ENCODE measurements around the gene RASGRF1.

RASGRF1 gene

DNA sequence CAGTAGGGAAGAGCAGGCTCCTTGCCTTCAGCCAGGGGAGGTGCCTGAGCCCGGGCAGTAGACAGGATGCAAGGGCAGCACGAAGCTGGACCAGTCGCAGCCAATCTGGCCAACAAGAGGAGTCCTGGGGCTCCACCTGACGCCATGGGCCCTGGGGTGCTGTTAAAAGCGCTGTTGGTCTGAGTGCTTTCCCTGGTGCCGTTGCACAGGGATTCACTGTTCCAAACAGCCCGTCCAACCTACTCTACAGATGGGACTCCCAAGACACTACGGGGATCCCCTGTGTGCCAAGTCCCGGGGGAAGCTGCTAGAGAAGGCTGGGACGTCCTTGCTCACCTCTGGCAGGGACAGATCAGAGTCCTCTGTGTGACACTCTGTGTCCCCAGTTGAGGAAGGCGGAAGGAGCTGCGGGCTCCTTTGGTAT is 146.4 kb downstream of the RASGRF1 start:
- TF ChIP-seq, protein P1, sequence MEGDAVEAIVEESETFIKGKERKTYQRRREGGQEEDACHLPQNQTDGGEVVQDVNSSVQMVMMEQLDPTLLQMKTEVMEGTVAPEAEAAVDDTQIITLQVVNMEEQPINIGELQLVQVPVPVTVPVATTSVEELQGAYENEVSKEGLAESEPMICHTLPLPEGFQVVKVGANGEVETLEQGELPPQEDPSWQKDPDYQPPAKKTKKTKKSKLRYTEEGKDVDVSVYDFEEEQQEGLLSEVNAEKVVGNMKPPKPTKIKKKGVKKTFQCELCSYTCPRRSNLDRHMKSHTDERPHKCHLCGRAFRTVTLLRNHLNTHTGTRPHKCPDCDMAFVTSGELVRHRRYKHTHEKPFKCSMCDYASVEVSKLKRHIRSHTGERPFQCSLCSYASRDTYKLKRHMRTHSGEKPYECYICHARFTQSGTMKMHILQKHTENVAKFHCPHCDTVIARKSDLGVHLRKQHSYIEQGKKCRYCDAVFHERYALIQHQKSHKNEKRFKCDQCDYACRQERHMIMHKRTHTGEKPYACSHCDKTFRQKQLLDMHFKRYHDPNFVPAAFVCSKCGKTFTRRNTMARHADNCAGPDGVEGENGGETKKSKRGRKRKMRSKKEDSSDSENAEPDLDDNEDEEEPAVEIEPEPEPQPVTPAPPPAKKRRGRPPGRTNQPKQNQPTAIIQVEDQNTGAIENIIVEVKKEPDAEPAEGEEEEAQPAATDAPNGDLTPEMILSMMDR (IDR thresholded peaks at IDR 0.05; ENCODE audit: unreplicated experiment in 3 of 3): no peak
- Mint-ChIP-seq H3K9me3 (no peaks in the 10 kb centered on the region), H3K36me3 (ENCODE audit: low read depth) (no peaks in the 10 kb centered on the region), H3K4me1 (peaks cover 7% of the 10 kb centered on the region), H3K4me3 (peak overlapping the region; percentile 79 to 82 (median 82)), H3K27ac (peak overlapping the region in 1 of 3 experiments; percentile 45), H3K27me3 (ENCODE audit: low read depth) (peaks cover 41% of the 10 kb centered on the region)

GRCh38 chr15:78943692-78944091 is 146.9 kb downstream of the RASGRF1 start:
- H3K9me3 Mint-ChIP-seq: no peaks in the 10 kb centered on the region
- TF ChIP-seq, protein P1 (IDR thresholded peaks at IDR 0.05; ENCODE audit: unreplicated experiment in 3 of 3): no peak
- peaks cover 8% of the 10 kb centered on the region for H3K4me1 Mint-ChIP-seq
- peak overlapping the region; percentile 66 to 82 (median 82) for H3K4me3 Mint-ChIP-seq
- no peaks in the 10 kb centered on the region for H3K36me3 Mint-ChIP-seq (ENCODE audit: low read depth)
- peak overlapping the region in 2 of 3 experiments; percentile 45 to 58 for H3K27ac Mint-ChIP-seq
- peaks cover 41% of the 10 kb centered on the region for H3K27me3 Mint-ChIP-seq (ENCODE audit: low read depth)

DNA sequence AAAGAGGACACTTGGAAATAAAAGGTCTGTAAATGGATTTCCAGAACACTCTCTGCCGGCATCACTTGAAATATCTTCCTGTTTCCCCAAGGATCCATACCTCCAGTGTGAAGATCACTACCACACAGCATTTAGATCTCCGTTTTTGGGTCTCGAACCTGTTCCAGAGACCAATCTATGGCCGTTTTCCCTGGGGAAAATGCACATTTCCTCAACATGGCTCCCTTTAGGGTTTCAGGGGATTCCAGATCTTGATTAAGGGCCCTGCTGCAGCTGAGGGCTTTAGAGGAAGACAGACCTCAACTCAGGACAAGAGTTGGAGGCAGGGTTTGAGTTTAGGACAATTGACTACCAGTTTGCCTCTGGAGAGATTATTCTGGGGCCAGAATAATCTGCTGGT is 147.8 kb downstream of the RASGRF1 start:
- Mint-ChIP-seq H3K9me3 (no peaks in the 10 kb centered on the region), H3K4me3 (no peak overlapping the region), H3K27ac (no peak overlapping the region), H3K27me3 (ENCODE audit: low read depth) (peaks cover 41% of the 10 kb centered on the region), H3K4me1 (peaks cover 14% of the 10 kb centered on the region), H3K36me3 (ENCODE audit: low read depth) (no peaks in the 10 kb centered on the region)
- TF ChIP-seq, protein P1 (IDR thresholded peaks at IDR 0.05; ENCODE audit: unreplicated experiment in 3 of 3): no peak

- Mint-ChIP-seq H3K36me3 (ENCODE audit: low read depth) (no peaks in the 10 kb centered on the region), H3K4me3 (no peak overlapping the region), H3K27ac (peak overlapping the region in 2 of 3 experiments; percentile 12 to 30), H3K27me3 (ENCODE audit: low read depth) (peaks cover 17% of the 10 kb centered on the region), H3K9me3 (no peaks in the 10 kb centered on the region), H3K4me1 (peaks cover 28% of the 10 kb centered on the region)
- TF ChIP-seq, protein P1 (IDR thresholded peaks at IDR 0.05; ENCODE audit: unreplicated experiment in 3 of 3): no peak
Observed at GRCh38 chr15:78938658-78939488, 151.7 kb downstream of the RASGRF1 start.

DNA sequence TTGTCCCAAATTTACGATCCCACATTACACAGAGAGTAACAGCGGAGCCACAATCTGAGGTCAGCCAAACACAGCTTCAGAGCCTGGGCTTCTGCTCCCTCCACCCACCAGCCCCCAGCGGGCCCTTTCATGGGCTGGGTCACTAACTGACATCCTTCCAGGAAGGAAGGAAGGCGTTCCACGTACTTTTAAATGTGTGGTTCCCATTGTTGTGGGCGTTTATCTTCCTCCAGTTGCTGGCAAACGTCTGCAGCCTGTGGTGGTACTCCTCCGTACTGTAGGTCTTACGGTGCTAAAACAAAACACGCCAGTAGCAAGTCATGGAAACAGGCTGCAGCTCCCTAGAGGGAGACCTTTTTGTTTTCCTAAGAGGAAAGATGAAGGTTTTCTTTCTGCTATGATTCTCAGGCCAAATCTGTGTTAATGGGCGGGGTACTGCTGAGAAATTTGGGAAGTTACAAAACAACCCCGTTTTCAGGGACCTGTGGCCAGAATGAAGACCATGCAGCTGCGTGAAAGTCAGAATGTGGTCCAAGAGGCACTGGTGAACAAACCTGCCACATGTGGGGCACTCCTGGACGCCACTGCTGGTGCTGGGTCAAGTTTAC is 153.3 kb downstream of the RASGRF1 start:
- Mint-ChIP-seq H3K27me3 (ENCODE audit: low read depth) (peaks cover 3% of the 10 kb centered on the region), H3K27ac (peak overlapping the region in 2 of 3 experiments; percentile 28 to 66), H3K9me3 (no peaks in the 10 kb centered on the region), H3K4me3 (no peak overlapping the region), H3K4me1 (peaks cover 35% of the 10 kb centered on the region), H3K36me3 (ENCODE audit: low read depth) (no peaks in the 10 kb centered on the region)
- TF ChIP-seq, protein P1 (IDR thresholded peaks at IDR 0.05; ENCODE audit: unreplicated experiment in 3 of 3): no peak

Data from nephron (organoid).